Measurements from ENCODE around the gene SPACA7. TPM values are rescaled to one million over a fixed set of nuclear protein-coding genes. Genes with fewer than 3 reads are reported as not detected.

Gene SPACA7
- total RNA-seq, 1 experiment from 2014 or later = not detected

DNA sequence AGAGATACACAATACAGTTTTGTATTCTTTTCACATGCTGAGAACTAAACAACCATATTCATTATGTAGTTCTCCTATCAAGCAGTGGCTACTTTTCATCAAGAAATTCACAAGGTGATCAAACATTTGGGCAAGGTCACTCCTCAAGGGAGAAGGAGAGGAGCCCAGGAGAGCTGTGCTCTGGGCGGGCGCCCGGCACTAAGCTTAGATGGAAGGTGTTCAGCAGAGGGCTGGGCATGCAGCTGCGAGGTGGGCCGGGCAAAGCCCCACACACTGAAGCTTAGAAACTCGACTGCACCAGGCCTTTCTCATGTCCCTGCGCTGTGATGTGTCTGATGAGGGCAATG, 30.4 kb upstream of the SPACA7 start:
- no peak overlapping the region for H3K4me3 ChIP-seq (ENCODE audit: low read length)
- H3K4me1 ChIP-seq (ENCODE audit: insufficient read depth, low read length) = no peaks in the 10 kb centered on the region
- ChIA-PET CTCF (no interaction called here), POLR2A (ENCODE audit: unreplicated experiment) (no interaction called here)
- no TSS peak for BruUV-seq (replicated peaks)
- no peaks in the 10 kb centered on the region for H3K36me3 ChIP-seq (ENCODE audit: low read depth, low read length)
- no peak overlapping the region for H3K9ac ChIP-seq (ENCODE audit: low read length)
- H4K20me1 ChIP-seq (ENCODE audit: low read length) = no peaks in the 10 kb centered on the region
- H3K4me2 ChIP-seq (ENCODE audit: low read length) = no peak overlapping the region
- H3K9me3 ChIP-seq (ENCODE audit: low read length) = no peaks in the 10 kb centered on the region
- ATAC-seq (no peak), DNase-seq (no peak)
- intact Hi-C loops (cut with micrococcal nuclease) = no loop called here
- no peaks in the 10 kb centered on the region for H3K9me2 ChIP-seq (replicated peaks; ENCODE audit: low read length)
- H3K27me3 ChIP-seq (ENCODE audit: low read length) = peaks cover 91% of the 10 kb centered on the region
- no peaks in the 10 kb centered on the region for H3F3A ChIP-seq (ENCODE audit: low read length, unreplicated experiment)
- H3K79me2 ChIP-seq (ENCODE audit: low read length) = no peaks in the 10 kb centered on the region
- no peak for TF ChIP-seq CTCF (conservative IDR thresholded peaks at IDR 0.05; ENCODE audit: low read depth, low read length)
- no peak for TF ChIP-seq EZH2 (IDR thresholded peaks at IDR 0.05; ENCODE audit: low read length, unreplicated experiment)
- TF ChIP-seq EZH2phosphoT487 (IDR thresholded peaks at IDR 0.05; ENCODE audit: borderline replicate concordance, low read length) = no peak
- no peak overlapping the region for H3K27ac ChIP-seq (ENCODE audit: low read length)
- H2AFZ ChIP-seq (ENCODE audit: low read length) = no peak overlapping the region

- no peaks in the 10 kb centered on the region for H3K9me2 ChIP-seq (replicated peaks; ENCODE audit: low read length)
- ATAC-seq = no peak
- no TSS peak for BruUV-seq (replicated peaks)
- intact Hi-C loops (cut with micrococcal nuclease) = no loop called here
- no peaks in the 10 kb centered on the region for H3K9me3 ChIP-seq (ENCODE audit: low read length)
- ChIA-PET POLR2A (ENCODE audit: unreplicated experiment) (no interaction called here), CTCF (no interaction called here)
- H3F3A ChIP-seq (ENCODE audit: low read length, unreplicated experiment) = no peaks in the 10 kb centered on the region
- H3K9ac ChIP-seq (ENCODE audit: low read length) = no peak overlapping the region
- TF ChIP-seq CTCF (conservative IDR thresholded peaks at IDR 0.05; ENCODE audit: low read depth, low read length) (no peak), EZH2 (IDR thresholded peaks at IDR 0.05; ENCODE audit: low read length, unreplicated experiment) (no peak), EZH2phosphoT487 (IDR thresholded peaks at IDR 0.05; ENCODE audit: borderline replicate concordance, low read length) (no peak)
- no peak overlapping the region for H2AFZ ChIP-seq (ENCODE audit: low read length)
- H4K20me1 ChIP-seq (ENCODE audit: low read length) = no peaks in the 10 kb centered on the region
- no peak for DNase-seq
- H3K27ac ChIP-seq (ENCODE audit: low read length) = no peak overlapping the region
- H3K4me3 ChIP-seq (ENCODE audit: low read length) = no peak overlapping the region
- no peaks in the 10 kb centered on the region for H3K4me1 ChIP-seq (ENCODE audit: insufficient read depth, low read length)
- H3K79me2 ChIP-seq (ENCODE audit: low read length) = no peaks in the 10 kb centered on the region
- H3K36me3 ChIP-seq (ENCODE audit: low read depth, low read length) = no peaks in the 10 kb centered on the region
- no peak overlapping the region for H3K4me2 ChIP-seq (ENCODE audit: low read length)
- H3K27me3 ChIP-seq (ENCODE audit: low read length) = peaks cover 96% of the 10 kb centered on the region
Measured at GRCh38 chr13:112346173-112346898, 29.8 kb upstream of the SPACA7 start.

DNA sequence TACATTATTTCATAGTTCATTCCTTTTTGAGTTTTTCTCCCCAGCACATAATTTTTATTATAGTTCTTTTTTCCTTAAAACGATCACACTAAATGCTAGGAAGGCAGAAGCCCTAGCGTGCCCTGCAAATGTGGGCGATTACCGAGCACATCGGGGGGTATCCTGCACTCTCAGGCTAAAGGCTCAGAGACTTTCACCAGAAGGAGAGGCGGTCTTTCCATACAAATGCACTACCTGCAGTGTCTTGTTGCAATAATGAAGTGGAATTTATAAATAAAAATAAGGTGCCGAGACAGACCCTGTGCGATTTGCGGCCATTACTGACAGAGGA, 29.3 kb upstream of the SPACA7 start:
- Histone ChIP-seq H2AFZ (ENCODE audit: low read length) (no peak overlapping the region), H3F3A (ENCODE audit: low read length, unreplicated experiment) (no peaks in the 10 kb centered on the region), H3K4me1 (ENCODE audit: insufficient read depth, low read length) (no peaks in the 10 kb centered on the region), H3K36me3 (ENCODE audit: low read depth, low read length) (no peaks in the 10 kb centered on the region), H3K27me3 (ENCODE audit: low read length) (peaks cover 97% of the 10 kb centered on the region), H4K20me1 (ENCODE audit: low read length) (no peaks in the 10 kb centered on the region), H3K27ac (ENCODE audit: low read length) (no peak overlapping the region), H3K4me3 (ENCODE audit: low read length) (no peak overlapping the region), H3K4me2 (ENCODE audit: low read length) (no peak overlapping the region), H3K9me3 (ENCODE audit: low read length) (no peaks in the 10 kb centered on the region), H3K79me2 (ENCODE audit: low read length) (no peaks in the 10 kb centered on the region), H3K9ac (ENCODE audit: low read length) (no peak overlapping the region), H3K9me2 (replicated peaks; ENCODE audit: low read length) (no peaks in the 10 kb centered on the region)
- intact Hi-C loops (cut with micrococcal nuclease) = no loop called here
- CTCF ChIA-PET = no interaction called here
- ATAC-seq (no peak), DNase-seq (no peak)
- POLR2A ChIA-PET (ENCODE audit: unreplicated experiment) = no interaction called here
- no TSS peak for BruUV-seq (replicated peaks)
- TF ChIP-seq EZH2 (IDR thresholded peaks at IDR 0.05; ENCODE audit: low read length, unreplicated experiment) (no peak), EZH2phosphoT487 (IDR thresholded peaks at IDR 0.05; ENCODE audit: borderline replicate concordance, low read length) (no peak), CTCF (conservative IDR thresholded peaks at IDR 0.05; ENCODE audit: low read depth, low read length) (no peak)
